ENCODE measurements around the gene MRPS30.
A peak's percentile ranks its signal among the peaks of the same experiment; 100 is the strongest.
"Not testable (repeated sequence)": the region's sequence is repeated elsewhere in the genome, so short reads cannot be mapped to it uniquely, and the experiment has no call there.

The MRPS30 gene

DNA sequence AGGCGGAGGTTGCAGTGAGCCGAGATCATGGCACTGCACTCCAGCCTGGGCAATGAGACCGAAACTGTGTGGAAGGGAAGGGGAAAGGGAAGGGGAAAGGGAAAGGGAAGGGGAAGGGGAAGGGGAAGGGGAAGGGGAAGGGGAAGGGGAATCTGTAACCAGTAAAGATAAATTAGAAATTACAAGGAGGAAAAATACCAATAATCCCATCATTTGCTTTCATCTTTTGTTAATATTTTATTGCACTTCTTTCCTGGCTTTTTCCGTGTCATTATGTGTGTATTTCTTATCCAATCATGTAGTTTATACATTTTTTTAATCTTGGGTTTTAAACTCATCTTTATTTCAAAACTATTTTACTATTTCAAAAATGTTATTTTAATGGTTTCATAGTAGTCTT lies 29.6 kb upstream of the MRPS30 start:
- DNase-seq (ENCODE audit: low read depth), result no peak
- TF ChIP-seq, protein P1, sequence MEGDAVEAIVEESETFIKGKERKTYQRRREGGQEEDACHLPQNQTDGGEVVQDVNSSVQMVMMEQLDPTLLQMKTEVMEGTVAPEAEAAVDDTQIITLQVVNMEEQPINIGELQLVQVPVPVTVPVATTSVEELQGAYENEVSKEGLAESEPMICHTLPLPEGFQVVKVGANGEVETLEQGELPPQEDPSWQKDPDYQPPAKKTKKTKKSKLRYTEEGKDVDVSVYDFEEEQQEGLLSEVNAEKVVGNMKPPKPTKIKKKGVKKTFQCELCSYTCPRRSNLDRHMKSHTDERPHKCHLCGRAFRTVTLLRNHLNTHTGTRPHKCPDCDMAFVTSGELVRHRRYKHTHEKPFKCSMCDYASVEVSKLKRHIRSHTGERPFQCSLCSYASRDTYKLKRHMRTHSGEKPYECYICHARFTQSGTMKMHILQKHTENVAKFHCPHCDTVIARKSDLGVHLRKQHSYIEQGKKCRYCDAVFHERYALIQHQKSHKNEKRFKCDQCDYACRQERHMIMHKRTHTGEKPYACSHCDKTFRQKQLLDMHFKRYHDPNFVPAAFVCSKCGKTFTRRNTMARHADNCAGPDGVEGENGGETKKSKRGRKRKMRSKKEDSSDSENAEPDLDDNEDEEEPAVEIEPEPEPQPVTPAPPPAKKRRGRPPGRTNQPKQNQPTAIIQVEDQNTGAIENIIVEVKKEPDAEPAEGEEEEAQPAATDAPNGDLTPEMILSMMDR (IDR thresholded peaks at IDR 0.05; ENCODE audit: low read length, missing control alignments), result no peak
- H3K4me3 ChIP-seq (replicated peaks; ENCODE audit: low read depth, low read length), result no peak overlapping the region

DNA sequence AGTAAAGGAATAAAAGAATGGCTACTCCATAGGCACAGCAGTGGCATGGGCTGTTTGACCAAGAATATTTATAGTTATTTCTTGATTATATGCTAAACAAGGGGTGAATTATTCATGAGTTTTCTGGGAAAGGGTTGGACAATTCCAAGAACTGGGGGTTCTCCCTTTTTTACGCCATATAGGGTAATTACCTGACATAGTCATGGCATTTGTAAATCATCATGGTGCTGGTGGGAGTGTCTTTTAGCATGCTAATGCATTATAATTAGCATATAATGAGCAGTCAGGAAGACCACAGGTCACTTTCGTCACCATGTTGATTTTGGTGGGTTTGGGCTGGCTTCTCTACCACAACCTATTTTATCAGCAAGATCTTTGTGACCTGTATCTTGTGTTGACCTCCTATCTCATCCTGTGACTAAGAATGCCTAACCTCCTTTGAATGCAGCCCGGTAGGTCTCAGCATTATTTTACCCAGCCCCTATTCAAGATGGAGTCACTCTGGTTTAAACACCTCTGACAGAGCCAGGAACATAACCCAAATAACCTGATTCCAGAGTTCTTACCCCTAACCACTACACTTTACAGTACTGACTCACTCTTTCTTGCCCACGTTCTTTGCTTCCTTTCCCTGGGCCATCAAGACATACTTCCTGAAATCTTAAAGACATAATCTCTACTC lies 25.0 kb upstream of the MRPS30 start:
- H3K4me3 ChIP-seq (replicated peaks; ENCODE audit: low read depth, low read length), result no peak overlapping the region
- TF ChIP-seq, protein P1 (IDR thresholded peaks at IDR 0.05; ENCODE audit: low read length, missing control alignments), result no peak
- DNase-seq (ENCODE audit: low read depth), result no peak

DNA sequence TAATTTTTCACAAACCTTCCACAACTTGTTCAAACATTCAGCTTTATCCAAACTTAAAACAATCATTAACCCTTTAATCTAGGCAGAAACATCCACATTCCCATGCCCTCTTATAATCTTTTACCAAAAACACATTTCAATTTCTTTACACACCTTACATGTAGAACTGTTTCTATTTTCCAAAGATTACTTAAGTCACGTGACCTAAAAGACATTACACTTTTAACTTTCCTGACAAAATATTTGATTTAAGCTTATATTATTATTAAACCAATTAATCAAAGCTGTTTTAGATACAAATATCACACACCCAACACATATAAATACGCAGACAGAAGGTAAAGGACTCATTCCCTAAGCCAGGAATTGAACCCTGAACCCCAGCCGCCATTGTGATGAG lies 21.0 kb upstream of the MRPS30 start:
- no peak overlapping the region for H3K4me3 ChIP-seq (replicated peaks; ENCODE audit: low read depth, low read length)
- DNase-seq (ENCODE audit: low read depth), result no peak
- TF ChIP-seq, protein P1 (IDR thresholded peaks at IDR 0.05; ENCODE audit: low read length, missing control alignments), result no peak

DNA sequence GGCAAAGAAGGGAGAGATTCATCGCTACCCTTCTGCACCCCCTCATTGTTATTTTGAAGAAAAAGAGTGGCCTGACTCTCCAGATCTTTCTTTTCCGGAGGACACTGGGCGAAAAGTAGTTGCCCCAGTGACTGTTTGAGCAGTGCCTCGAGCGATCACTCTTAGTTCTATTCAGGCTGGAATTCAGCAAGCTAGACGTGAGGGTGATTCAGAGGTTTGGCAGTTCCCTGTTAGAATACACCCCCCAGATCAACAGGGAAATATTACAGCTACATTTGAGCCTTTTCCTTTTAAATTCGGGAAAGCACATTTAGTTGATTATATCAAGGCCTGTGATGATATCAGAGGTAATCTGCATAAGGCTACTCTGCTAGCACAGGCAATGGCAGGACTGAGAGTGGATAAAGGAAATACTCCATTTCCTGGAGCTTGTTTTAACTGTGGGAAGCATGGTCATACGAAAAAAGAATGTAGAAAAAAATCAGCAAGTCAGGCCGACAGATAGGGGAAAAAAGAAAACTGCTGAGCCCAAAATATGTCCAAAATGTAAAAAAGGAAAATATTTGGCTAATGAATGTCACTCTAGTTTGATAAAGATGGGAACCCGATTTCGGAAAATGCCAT lies 19.3 kb upstream of the MRPS30 start:
- peak; percentile 16 for DNase-seq (ENCODE audit: low read depth)
- H3K4me3 ChIP-seq (replicated peaks; ENCODE audit: low read depth, low read length), result not testable (repeated sequence)

DNA sequence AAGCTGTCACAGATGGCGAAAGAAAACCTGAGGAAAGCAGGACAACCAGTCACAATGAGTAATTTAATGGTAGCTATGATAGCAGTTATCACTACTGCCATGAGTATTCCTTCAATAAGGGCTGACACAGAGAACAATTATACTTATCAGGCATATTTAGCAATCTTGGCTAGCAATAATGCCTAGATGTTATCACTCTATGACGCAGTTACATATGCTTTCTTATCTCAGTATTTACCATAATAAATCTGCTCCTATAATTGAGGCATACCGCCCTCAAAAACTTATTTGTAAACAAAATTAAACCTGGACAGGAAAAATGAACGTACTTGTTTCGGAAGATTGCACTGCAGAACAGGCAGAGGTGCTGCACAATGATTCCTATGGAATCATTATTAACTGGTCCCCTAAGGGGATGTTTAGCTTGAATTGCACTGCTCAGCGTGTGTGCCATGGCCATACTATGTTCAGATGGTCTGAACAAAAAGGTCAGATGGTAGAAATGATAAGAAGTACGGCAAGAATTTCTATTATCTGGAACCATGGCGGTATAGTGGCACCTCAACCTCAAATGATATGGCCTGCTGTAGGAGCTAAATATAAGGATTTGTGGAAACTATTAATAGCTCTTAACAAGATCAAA lies 16.6 kb upstream of the MRPS30 start:
- not testable (repeated sequence) for H3K4me3 ChIP-seq (replicated peaks; ENCODE audit: low read depth, low read length); DNase-seq (ENCODE audit: low read depth)

DNA sequence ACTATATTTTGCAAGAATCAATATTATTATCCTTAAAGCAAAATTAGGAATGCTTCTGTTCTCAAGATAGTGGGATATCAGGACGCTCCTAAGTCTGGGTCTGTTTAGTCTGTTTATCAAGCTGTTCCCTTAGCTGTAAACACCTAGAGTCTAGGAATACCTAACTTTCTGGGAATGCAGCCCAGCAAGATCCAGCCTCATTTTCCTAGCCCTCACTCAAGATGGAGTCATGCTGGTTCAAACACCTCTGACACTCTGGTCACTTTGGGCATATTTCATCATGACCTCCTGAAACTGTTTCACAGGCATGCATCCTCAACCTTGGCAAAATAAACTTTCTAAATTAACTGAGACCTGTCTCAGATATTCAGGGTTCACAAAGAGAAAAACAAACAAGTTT lies 14.4 kb upstream of the MRPS30 start:
- DNase-seq (ENCODE audit: low read depth), result no peak
- TF ChIP-seq, protein P1 (IDR thresholded peaks at IDR 0.05; ENCODE audit: low read length, missing control alignments), result no peak
- H3K4me3 ChIP-seq (replicated peaks; ENCODE audit: low read depth, low read length), result no peak overlapping the region

DNA sequence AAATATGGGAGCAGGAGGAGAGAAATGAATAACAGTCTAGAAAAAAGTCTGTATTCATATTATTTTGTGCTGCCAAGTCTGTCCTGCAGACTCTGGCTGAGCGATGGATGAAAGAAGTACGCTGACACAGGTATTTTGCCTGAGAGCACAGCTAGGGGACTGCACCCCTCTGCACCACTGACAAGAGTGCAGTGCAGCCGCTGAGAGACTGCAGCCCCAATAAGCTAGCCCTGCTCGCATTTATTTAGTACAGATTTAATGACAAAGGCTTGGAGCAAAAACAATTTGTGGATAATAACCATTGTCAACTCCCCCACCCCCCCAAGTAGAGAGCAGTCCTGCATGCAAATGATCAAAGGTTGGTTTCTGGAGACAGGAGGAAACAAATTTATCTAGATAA lies 13.3 kb upstream of the MRPS30 start:
- no peak for DNase-seq (ENCODE audit: low read depth)
- TF ChIP-seq, protein P1 (IDR thresholded peaks at IDR 0.05; ENCODE audit: low read length, missing control alignments), result no peak
- no peak overlapping the region for H3K4me3 ChIP-seq (replicated peaks; ENCODE audit: low read depth, low read length)

DNA sequence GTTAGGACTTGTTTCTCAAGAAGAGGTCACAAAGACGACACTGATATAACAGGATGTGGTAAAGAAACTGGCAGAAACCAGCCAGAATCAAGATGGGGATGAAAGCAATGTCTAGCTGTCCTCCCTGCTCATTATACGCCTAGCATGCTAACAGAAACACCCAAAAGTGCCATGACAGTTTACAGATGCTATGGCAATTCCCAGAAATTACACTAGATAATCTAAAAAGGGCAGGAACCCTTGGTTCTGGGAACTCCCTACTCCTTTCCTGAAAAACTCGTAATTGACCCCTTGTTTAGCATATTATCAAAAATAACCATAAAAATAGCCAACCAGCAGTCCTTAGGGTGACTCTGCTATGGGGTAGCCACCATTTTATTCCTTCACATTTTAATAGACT lies 10.9 kb upstream of the MRPS30 start:
- no peak for DNase-seq (ENCODE audit: low read depth)
- H3K4me3 ChIP-seq (replicated peaks; ENCODE audit: low read depth, low read length), result no peak overlapping the region
- TF ChIP-seq, protein P1 (IDR thresholded peaks at IDR 0.05; ENCODE audit: low read length, missing control alignments), result no peak
